ENCODE data around the gene RIPK4. TPM values are rescaled to one million over a fixed set of nuclear protein-coding genes. Genes with fewer than 3 reads are reported as not detected.

The RIPK4 gene
- total RNA-seq, 1 experiment from 2014 or later = 16.0 TPM

GRCh38 chr21:41808846-41809245 is 42.0 kb upstream of the RIPK4 start:
- H3K27me3 ChIP-seq (replicated peaks; ENCODE audit: insufficient read depth, low read depth, low read length, poor library complexity) = no peaks in the 10 kb centered on the region
- no TSS peak for BruUV-seq (replicated peaks)
- TF ChIP-seq EZH2 (IDR thresholded peaks at IDR 0.05; ENCODE audit: borderline replicate concordance, low read depth, low read length, poor library complexity, severe bottlenecking) = no peak
- no peak for TF ChIP-seq CTCF (conservative IDR thresholded peaks at IDR 0.05; ENCODE audit: low read depth, low read length)
- intact Hi-C loops (cut with micrococcal nuclease; ENCODE audit: unreplicated experiment) = no loop called here
- H3K36me3 ChIP-seq (ENCODE audit: insufficient read depth, low read length, poor library complexity, severe bottlenecking) = no peaks in the 10 kb centered on the region
- DNase-seq (ENCODE audit: low spot score) = no peak
- ChIA-PET CTCF (no interaction called here), POLR2A (ENCODE audit: low non-redundant PET) (no interaction called here)
- H3K27ac ChIP-seq (ENCODE audit: low read depth, low read length, poor library complexity, severe bottlenecking) = no peak overlapping the region
- H3K4me3 ChIP-seq (ENCODE audit: low read depth, low read length, poor library complexity, severe bottlenecking) = no peak overlapping the region
- H3K4me1 ChIP-seq (ENCODE audit: insufficient read depth, low read length, poor library complexity, severe bottlenecking) = peaks cover 14% of the 10 kb centered on the region
- H3K9me3 ChIP-seq (ENCODE audit: low read depth, low read length, poor library complexity, severe bottlenecking) = no peaks in the 10 kb centered on the region

GRCh38 chr21:41808094-41808493 is 41.2 kb upstream of the RIPK4 start:
- H3K9me3 ChIP-seq (ENCODE audit: low read depth, low read length, poor library complexity, severe bottlenecking) = no peaks in the 10 kb centered on the region
- H3K27ac ChIP-seq (ENCODE audit: low read depth, low read length, poor library complexity, severe bottlenecking) = no peak overlapping the region
- no TSS peak for BruUV-seq (replicated peaks)
- ChIA-PET CTCF (no interaction called here), POLR2A (ENCODE audit: low non-redundant PET) (no interaction called here)
- no peak overlapping the region for H3K4me3 ChIP-seq (ENCODE audit: low read depth, low read length, poor library complexity, severe bottlenecking)
- peaks cover 18% of the 10 kb centered on the region for H3K4me1 ChIP-seq (ENCODE audit: insufficient read depth, low read length, poor library complexity, severe bottlenecking)
- H3K27me3 ChIP-seq (replicated peaks; ENCODE audit: insufficient read depth, low read depth, low read length, poor library complexity) = no peaks in the 10 kb centered on the region
- no peak for TF ChIP-seq EZH2 (IDR thresholded peaks at IDR 0.05; ENCODE audit: borderline replicate concordance, low read depth, low read length, poor library complexity, severe bottlenecking)
- TF ChIP-seq CTCF (conservative IDR thresholded peaks at IDR 0.05; ENCODE audit: low read depth, low read length) = no peak
- H3K36me3 ChIP-seq (ENCODE audit: insufficient read depth, low read length, poor library complexity, severe bottlenecking) = no peaks in the 10 kb centered on the region
- intact Hi-C loops (cut with micrococcal nuclease; ENCODE audit: unreplicated experiment) = no loop called here
- no peak for DNase-seq (ENCODE audit: low spot score)

- Histone ChIP-seq H3K4me3 (ENCODE audit: low read depth, low read length, poor library complexity, severe bottlenecking) (no peak overlapping the region), H3K27ac (ENCODE audit: low read depth, low read length, poor library complexity, severe bottlenecking) (no peak overlapping the region), H3K36me3 (ENCODE audit: insufficient read depth, low read length, poor library complexity, severe bottlenecking) (no peaks in the 10 kb centered on the region), H3K27me3 (replicated peaks; ENCODE audit: insufficient read depth, low read depth, low read length, poor library complexity) (no peaks in the 10 kb centered on the region), H3K9me3 (ENCODE audit: low read depth, low read length, poor library complexity, severe bottlenecking) (no peaks in the 10 kb centered on the region), H3K4me1 (ENCODE audit: insufficient read depth, low read length, poor library complexity, severe bottlenecking) (peaks cover 5% of the 10 kb centered on the region)
- no TSS peak for BruUV-seq (replicated peaks)
- TF ChIP-seq CTCF (conservative IDR thresholded peaks at IDR 0.05; ENCODE audit: low read depth, low read length) = no peak
- POLR2A ChIA-PET (ENCODE audit: low non-redundant PET) = no interaction called here
- DNase-seq (ENCODE audit: low spot score) = no peak
- CTCF ChIA-PET = no interaction called here
- intact Hi-C loops (cut with micrococcal nuclease; ENCODE audit: unreplicated experiment) = no loop called here
These were observed 39.9 kb upstream of the RIPK4 start for GRCh38 chr21:41806773-41807172.
